Keratinocyte (primary cell): ENCODE results near the gene RTN3. TPM values are rescaled to one million over a fixed set of nuclear protein-coding genes. Genes with fewer than 3 reads are reported as not detected.

Source experiments
- DNase-seq: peaks from one replicate; pipeline ENCODE4 v3.0.0-alpha.2; 2011; ENCODE audit warnings: low read depth, missing footprints, low spot score
- FAIRE-seq: peaks from 2 replicates; lab custom pipeline; 2011; peaks lifted over from hg19 to GRCh38; lab: Jason Lieb, UNC
- H2AFZ ChIP-seq: 2 replicates; pipeline ENCODE4 v1.6.0; 2012; ENCODE audit warnings: low read length, control low read depth, inconsistent platforms; ENCODE audit not compliant: control insufficient read depth
- H3K27ac ChIP-seq: 2 replicates; pipeline ENCODE4 v1.5.1; 2011; ENCODE audit warnings: low read length; ENCODE audit not compliant: control insufficient read depth, insufficient read depth
- H3K27me3 ChIP-seq: 3 replicates; pipeline ENCODE4 v1.6.0; 2011; ENCODE audit warnings: low read length; ENCODE audit not compliant: control insufficient read depth, insufficient read depth; ENCODE audit errors: extremely low read depth
- H3K36me3 ChIP-seq, 2 experiments: 2 replicates in 1 of 2; 3 replicates in 1 of 2; pipeline ENCODE4 v1.5.1; 2011; ENCODE audit warnings: low read length in 2 of 2, mild to moderate bottlenecking in 1 of 2; ENCODE audit not compliant: control insufficient read depth in 2 of 2, insufficient read depth in 2 of 2; ENCODE audit errors: extremely low read depth in 1 of 2
- H3K4me1 ChIP-seq: 3 replicates; pipeline ENCODE4 v1.5.1; 2011; ENCODE audit warnings: low read length; ENCODE audit not compliant: control insufficient read depth, insufficient read depth; ENCODE audit errors: extremely low read depth
- H3K4me2 ChIP-seq: 3 replicates; pipeline ENCODE4 v1.6.0; 2011; ENCODE audit warnings: low read depth, low read length; ENCODE audit not compliant: control insufficient read depth, insufficient read depth; ENCODE audit errors: extremely low read depth
- H3K4me3 ChIP-seq, 3 experiments: fragments of 200-600 bp in 1 of 3; sonication (generic) in 1 of 3; 2 replicates in 2 of 3; 3 replicates in 1 of 3; pipeline ENCODE4 v1.5.1; 2011 to 2016; ENCODE audit warnings: low read length in 3 of 3, mild to moderate bottlenecking in 3 of 3, control low read depth in 2 of 3, inconsistent platforms in 1 of 3, low read depth in 1 of 3, mixed read lengths in 1 of 3, mixed run types in 1 of 3, moderate library complexity in 1 of 3; ENCODE audit not compliant: control insufficient read depth in 2 of 3, insufficient read depth in 2 of 3; ENCODE audit errors: extremely low read depth in 1 of 3
- H3K79me2 ChIP-seq: 2 replicates; pipeline ENCODE4 v1.6.0; 2012; ENCODE audit warnings: low read length; ENCODE audit not compliant: control insufficient read depth, insufficient read depth
- H3K9ac ChIP-seq: 3 replicates; pipeline ENCODE4 v1.6.0; 2011; ENCODE audit warnings: low read length; ENCODE audit not compliant: control insufficient read depth, insufficient read depth; ENCODE audit errors: extremely low read depth
- H3K9me1 ChIP-seq: 3 replicates; pipeline ENCODE4 v1.6.0; 2011; ENCODE audit warnings: low read length; ENCODE audit not compliant: control insufficient read depth, insufficient read depth; ENCODE audit errors: extremely low read depth
- H3K9me3 ChIP-seq: 2 replicates; pipeline ENCODE4 v1.5.1; 2012; ENCODE audit warnings: low read depth, low read length; ENCODE audit not compliant: control insufficient read depth
- H4K20me1 ChIP-seq: 3 replicates; pipeline ENCODE4 v1.6.0; 2011; ENCODE audit warnings: low read length; ENCODE audit not compliant: control insufficient read depth, insufficient read depth; ENCODE audit errors: extremely low read depth
- EZH2 ChIP-seq: IDR thresholded peaks from one replicate; pipeline ENCODE4 v1.6.1; 2012; ENCODE audit warnings: inconsistent platforms, mild to moderate bottlenecking, low read length, moderate library complexity
- dilution Hi-C: fragments of 300-500 bp; cut with MboI; formaldehyde crosslinking; loops from one replicate; pipeline ENCODE4 v1.7.0; 2020; ENCODE audit warnings: low sequenced_read_pairs; ENCODE audit not compliant: extremely low pct_ligation_motif_present
- polyA plus RNA-seq, 5 experiments: library from polyadenylated mRNA; depleted of rRNA in 3 of 5; stranded (reverse) in 3 of 5; stranded (forward) in 1 of 5; unstranded in 1 of 5; fragments of >200 nt; gene quantifications; 1 replicate in 1 of 5; 2 replicates in 3 of 5; 3 replicates in 1 of 5; pipeline versions ENCODE4 v1.2.1 to v1.2.3, GENCODE V29; 2011 to 2012; ENCODE audit warnings: missing spikeins in 2 of 5, low read depth in 1 of 5, low replicate concordance in 1 of 5
- TF ChIP-seq, protein P1 (sequence below), 3 experiments: IDR thresholded peaks in 1 of 3; conservative IDR thresholded peaks in 1 of 3; optimal IDR thresholded peaks in 1 of 3; 2 replicates in 2 of 3; 3 replicates in 1 of 3; pipeline versions ENCODE3 to v1.5.1; 2011; ENCODE audit warnings: low read length in 3 of 3, mild to moderate bottlenecking in 3 of 3, moderate library complexity in 2 of 3, control low read depth in 1 of 3, inconsistent platforms in 1 of 3; ENCODE audit not compliant: insufficient read depth in 2 of 3; ENCODE audit errors: extremely low read depth in 1 of 3

RTN3 gene
- polyA plus RNA-seq, 1 donor (not counting 4 experiments of a cell fraction or from before 2014, with no cell fraction given) = 50.8 TPM

DNA sequence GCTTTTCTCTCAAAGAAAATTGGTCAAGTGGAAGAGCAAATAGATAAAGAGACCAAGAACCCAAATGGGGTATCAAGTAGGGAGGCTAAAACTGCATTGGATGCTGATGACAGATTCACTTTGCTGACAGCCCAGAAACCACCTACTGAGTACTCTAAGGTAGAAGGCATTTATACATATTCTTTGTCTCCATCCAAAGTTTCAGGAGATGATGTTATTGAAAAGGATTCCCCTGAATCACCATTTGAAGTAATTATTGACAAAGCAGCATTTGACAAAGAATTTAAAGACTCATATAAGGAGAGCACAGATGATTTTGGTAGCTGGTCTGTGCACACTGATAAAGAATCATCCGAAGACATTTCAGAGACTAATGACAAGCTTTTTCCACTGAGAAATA lies 37.7 kb downstream of the RTN3 start:
- Histone ChIP-seq H3K79me2 (peaks cover 4% of the 10 kb centered on the region), H2AFZ (no peak overlapping the region), H3K27ac (no peak overlapping the region), H3K9me3 (no peaks in the 10 kb centered on the region), H4K20me1 (no peaks in the 10 kb centered on the region), H3K9me1 (peaks cover 2% of the 10 kb centered on the region), H3K4me3 (no peak overlapping the region), H3K4me2 (no peak overlapping the region), H3K4me1 (no peaks in the 10 kb centered on the region), H3K9ac (no peak overlapping the region), H3K27me3 (no peaks in the 10 kb centered on the region), H3K36me3 (no peaks in the 10 kb centered on the region)
- DNase-seq (no peak), FAIRE-seq (no peak)
- dilution Hi-C loops = no loop called here
- TF ChIP-seq, protein P1, sequence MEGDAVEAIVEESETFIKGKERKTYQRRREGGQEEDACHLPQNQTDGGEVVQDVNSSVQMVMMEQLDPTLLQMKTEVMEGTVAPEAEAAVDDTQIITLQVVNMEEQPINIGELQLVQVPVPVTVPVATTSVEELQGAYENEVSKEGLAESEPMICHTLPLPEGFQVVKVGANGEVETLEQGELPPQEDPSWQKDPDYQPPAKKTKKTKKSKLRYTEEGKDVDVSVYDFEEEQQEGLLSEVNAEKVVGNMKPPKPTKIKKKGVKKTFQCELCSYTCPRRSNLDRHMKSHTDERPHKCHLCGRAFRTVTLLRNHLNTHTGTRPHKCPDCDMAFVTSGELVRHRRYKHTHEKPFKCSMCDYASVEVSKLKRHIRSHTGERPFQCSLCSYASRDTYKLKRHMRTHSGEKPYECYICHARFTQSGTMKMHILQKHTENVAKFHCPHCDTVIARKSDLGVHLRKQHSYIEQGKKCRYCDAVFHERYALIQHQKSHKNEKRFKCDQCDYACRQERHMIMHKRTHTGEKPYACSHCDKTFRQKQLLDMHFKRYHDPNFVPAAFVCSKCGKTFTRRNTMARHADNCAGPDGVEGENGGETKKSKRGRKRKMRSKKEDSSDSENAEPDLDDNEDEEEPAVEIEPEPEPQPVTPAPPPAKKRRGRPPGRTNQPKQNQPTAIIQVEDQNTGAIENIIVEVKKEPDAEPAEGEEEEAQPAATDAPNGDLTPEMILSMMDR (optimal IDR thresholded peaks at IDR 0.05 in 1 of 3, IDR thresholded peaks at IDR 0.05 in 1 of 3, conservative IDR thresholded peaks at IDR 0.05 in 1 of 3; ENCODE audit: extremely low read depth in 1 of 3, insufficient read depth in 2 of 3, low read length in 3 of 3) = no peak
- TF ChIP-seq EZH2 = no peak

DNA sequence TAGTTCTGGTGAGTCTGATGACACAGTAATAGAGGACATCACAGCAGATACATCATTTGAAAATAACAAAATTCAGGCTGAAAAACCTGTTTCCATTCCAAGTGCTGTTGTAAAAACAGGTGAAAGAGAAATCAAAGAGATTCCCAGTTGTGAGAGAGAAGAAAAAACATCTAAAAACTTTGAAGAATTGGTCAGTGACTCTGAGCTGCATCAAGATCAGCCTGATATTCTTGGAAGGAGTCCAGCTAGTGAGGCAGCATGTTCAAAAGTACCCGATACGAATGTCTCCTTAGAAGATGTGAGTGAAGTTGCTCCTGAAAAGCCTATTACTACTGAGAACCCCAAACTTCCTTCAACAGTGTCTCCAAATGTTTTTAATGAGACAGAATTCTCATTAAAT lies 38.7 kb downstream of the RTN3 start:
- no peak overlapping the region for H3K27ac ChIP-seq
- H3K9me3 ChIP-seq = no peaks in the 10 kb centered on the region
- no peaks in the 10 kb centered on the region for H3K36me3 ChIP-seq
- dilution Hi-C loops = no loop called here
- no peak overlapping the region for H3K4me2 ChIP-seq
- no peaks in the 10 kb centered on the region for H3K27me3 ChIP-seq
- H2AFZ ChIP-seq = no peak overlapping the region
- TF ChIP-seq EZH2 = no peak
- TF ChIP-seq, protein P1 (optimal IDR thresholded peaks at IDR 0.05 in 1 of 3, IDR thresholded peaks at IDR 0.05 in 1 of 3, conservative IDR thresholded peaks at IDR 0.05 in 1 of 3; ENCODE audit: extremely low read depth in 1 of 3, insufficient read depth in 2 of 3, low read length in 3 of 3) = no peak
- H3K4me1 ChIP-seq = no peaks in the 10 kb centered on the region
- DNase-seq = no peak
- no peaks in the 10 kb centered on the region for H4K20me1 ChIP-seq
- peaks cover 2% of the 10 kb centered on the region for H3K9me1 ChIP-seq
- H3K4me3 ChIP-seq = no peak overlapping the region
- no peak overlapping the region for H3K9ac ChIP-seq
- FAIRE-seq = no peak
- peaks cover 4% of the 10 kb centered on the region for H3K79me2 ChIP-seq
